Thyroid gland (tissue), 4 donors: ENCODE results near the gene SNX27.

ENCODE experiments used
- CTCF ChIP-seq, 6 experiments: fragments of 200-600 bp in 3 of 6; fragments of 450-650 bp in 3 of 6; sonication (generic) in 3 of 6; IDR thresholded peaks; one replicate each; pipeline ENCODE4 v1.5.1; 2016 to 2019; ENCODE audit warnings: antibody characterized with exemption in 6 of 6, mild to moderate bottlenecking in 2 of 6, inconsistent platforms in 1 of 6, moderate library complexity in 1 of 6
- POLR2A ChIP-seq, 2 donors: fragments of 450-650 bp; IDR thresholded peaks; one replicate each; pipeline ENCODE4 v1.6.1; 2017; ENCODE audit warnings: antibody characterized with exemption in 2 of 2, mild to moderate bottlenecking in 2 of 2, moderate library complexity in 1 of 2

- no peak for TF ChIP-seq CTCF (IDR thresholded peaks at IDR 0.05)
- no peak for TF ChIP-seq POLR2A (IDR thresholded peaks at IDR 0.05)
Measured at GRCh38 chr1:151562661-151563060, 49.2 kb upstream of the SNX27 start.
